CD4-positive, CD25-positive, alpha-beta regulatory T cell (primary cell): ENCODE measurements around the gene XBP1. TPM values are rescaled to one million over a fixed set of nuclear protein-coding genes. Genes with fewer than 3 reads are reported as not detected.

ENCODE experiments used
- ATAC-seq, 2 donors: fragments of 150-1000 bp; cut with Tn5 transposase; one replicate each; pipeline ENCODE4 v1.10.0; 2021; ENCODE audit warnings: low read depth in 2 of 2, moderate number of reproducible peaks in 2 of 2, moderate library complexity in 1 of 2
- DNase-seq, 3 donors: peaks; one replicate each; pipeline versions ENCODE4 v3.0.0 to v3.0.0-alpha.2; 2012 to 2022; ENCODE audit warnings: mixed read lengths in 1 of 3
- H3K27ac ChIP-seq: one replicate; pipeline ENCODE4 v1.7.0; 2013; ENCODE audit warnings: mild to moderate bottlenecking, low read length; ENCODE audit not compliant: insufficient read depth, poor library complexity, severe bottlenecking
- H3K27me3 ChIP-seq: one replicate; pipeline ENCODE4 v1.7.0; 2013; ENCODE audit warnings: low read length; ENCODE audit not compliant: control insufficient read depth, insufficient read depth
- H3K36me3 ChIP-seq: one replicate; pipeline ENCODE4 v1.7.0; 2013; ENCODE audit warnings: mild to moderate bottlenecking, low read length, moderate library complexity; ENCODE audit not compliant: control insufficient read depth, insufficient read depth
- H3K4me1 ChIP-seq: 2 replicates; pipeline ENCODE4 v1.7.0; 2013; ENCODE audit warnings: mild to moderate bottlenecking, low read length; ENCODE audit not compliant: insufficient read depth, control insufficient read depth, poor library complexity, severe bottlenecking
- H3K4me3 ChIP-seq: one replicate; pipeline ENCODE4 v1.7.0; 2013; ENCODE audit warnings: low read depth, mild to moderate bottlenecking, low read length, moderate library complexity
- H3K9me3 ChIP-seq, 2 experiments: 1 replicate in 1 of 2; 2 replicates in 1 of 2; pipeline ENCODE4 v1.7.0; 2013; ENCODE audit warnings: low read length in 2 of 2, mild to moderate bottlenecking in 1 of 2, moderate library complexity in 1 of 2; ENCODE audit not compliant: control insufficient read depth in 2 of 2
- H3K27ac Mint-ChIP-seq, 3 donors: one replicate each; pipeline ENCODE4 v1.8.0; 2020 to 2022; ENCODE audit warnings: mild to moderate bottlenecking in 3 of 3, mixed read lengths in 3 of 3, moderate library complexity in 2 of 3
- H3K27me3 Mint-ChIP-seq: one replicate; pipeline ENCODE4 v1.8.0; 2022; ENCODE audit warnings: mild to moderate bottlenecking, mixed read lengths
- H3K36me3 Mint-ChIP-seq: one replicate; pipeline ENCODE4 v1.8.0; 2020; ENCODE audit warnings: mixed read lengths
- H3K4me1 Mint-ChIP-seq, 4 donors: one replicate each; pipeline ENCODE4 v1.8.0; 2020 to 2022; ENCODE audit warnings: mixed read lengths in 4 of 4, mild to moderate bottlenecking in 1 of 4
- H3K4me3 Mint-ChIP-seq, 4 donors: one replicate each; pipeline ENCODE4 v1.8.0; 2020 to 2022; ENCODE audit warnings: mild to moderate bottlenecking in 4 of 4, mixed read lengths in 4 of 4, moderate library complexity in 3 of 4
- H3K9me3 Mint-ChIP-seq, 7 donors: one replicate each; pipeline ENCODE4 v1.8.0; 2020 to 2022; ENCODE audit warnings: mixed read lengths in 7 of 7, mild to moderate bottlenecking in 3 of 7, moderate library complexity in 2 of 7
- polyA plus RNA-seq, 4 donors: library from polyadenylated mRNA; unstranded; fragments of 300-500 nt; fragmentation: Illumina TruSeq; gene quantifications; one replicate each; pipeline ENCODE4 v1.2.3, GENCODE V29; 2021
- total RNA-seq: library from RNA; stranded (reverse); gene quantifications from one replicate; pipeline ENCODE4 v1.2.3, GENCODE V29; 2022

The XBP1 gene
- total and polyA plus RNA-seq, 5 donors from 2014 or later, result 127 to 218 (median 145) TPM

- Histone ChIP-seq H3K9me3 (no peaks in the 10 kb centered on the region), H3K4me3 (no peak overlapping the region), H3K36me3 (peaks cover 38% of the 10 kb centered on the region), H3K27ac (no peak overlapping the region), H3K4me1 (peaks cover 34% of the 10 kb centered on the region), H3K27me3 (no peaks in the 10 kb centered on the region)
- ATAC-seq (no peak), DNase-seq (no peak)
- Mint-ChIP-seq H3K27ac (no peak overlapping the region), H3K4me3 (peak overlapping the region in 2 of 4 donors; percentile 17 to 63), H3K4me1 (peaks cover 32 to 78% (median 55%) of the 10 kb centered on the region in 4 donors), H3K36me3 (peaks cover 28% of the 10 kb centered on the region), H3K27me3 (no peaks in the 10 kb centered on the region), H3K9me3 (no peaks in the 10 kb centered on the region)
Observed at GRCh38 chr22:28793976-28794584, 6.3 kb downstream of the XBP1 start.

GRCh38 chr22:28792491-28793383 lies 7.6 kb downstream of the XBP1 start:
- peak overlapping the region in 2 of 3 donors; percentile 72 to 80 for H3K27ac Mint-ChIP-seq
- H3K4me1 ChIP-seq, result peaks cover 21% of the 10 kb centered on the region
- H3K27me3 ChIP-seq, result no peaks in the 10 kb centered on the region
- peak overlapping the region in 2 of 4 donors; percentile 11 to 31 for H3K4me3 Mint-ChIP-seq
- H3K27me3 Mint-ChIP-seq, result no peaks in the 10 kb centered on the region
- peaks cover 27% of the 10 kb centered on the region for H3K36me3 Mint-ChIP-seq
- peaks cover 28 to 64% (median 48%) of the 10 kb centered on the region in 4 donors for H3K4me1 Mint-ChIP-seq
- DNase-seq (no peak), ATAC-seq (peak in 1 of 2 donors; percentile 33)
- H3K4me3 ChIP-seq, result peak overlapping the region; percentile 34
- no peaks in the 10 kb centered on the region for H3K9me3 ChIP-seq
- H3K9me3 Mint-ChIP-seq, result no peaks in the 10 kb centered on the region
- H3K36me3 ChIP-seq, result peaks cover 49% of the 10 kb centered on the region
- H3K27ac ChIP-seq, result peak overlapping the region; percentile 28

- Mint-ChIP-seq H3K9me3 (no peaks in the 10 kb centered on the region), H3K27ac (peak overlapping the region; percentile 48 to 80 (median 72)), H3K27me3 (no peaks in the 10 kb centered on the region), H3K4me3 (peak overlapping the region in 2 of 4 donors; percentile 4 to 31), H3K4me1 (peaks cover 27 to 57% (median 44%) of the 10 kb centered on the region in 4 donors), H3K36me3 (peaks cover 25% of the 10 kb centered on the region)
- H3K9me3 ChIP-seq, result no peaks in the 10 kb centered on the region
- DNase-seq (peak in 2 of 3 donors; percentile 17 to 37), ATAC-seq (peak; percentile 22 to 52)
- peak overlapping the region; percentile 34 for H3K4me3 ChIP-seq
- H3K27ac ChIP-seq, result peak overlapping the region; percentile 28
- H3K4me1 ChIP-seq, result peaks cover 17% of the 10 kb centered on the region
- H3K36me3 ChIP-seq, result peaks cover 55% of the 10 kb centered on the region
- no peaks in the 10 kb centered on the region for H3K27me3 ChIP-seq
Observed at GRCh38 chr22:28791841-28792490, 8.4 kb downstream of the XBP1 start.

- Histone ChIP-seq H3K27ac (no peak overlapping the region), H3K27me3 (no peaks in the 10 kb centered on the region), H3K4me3 (no peak overlapping the region), H3K4me1 (peaks cover 13% of the 10 kb centered on the region), H3K36me3 (peaks cover 55% of the 10 kb centered on the region), H3K9me3 (no peaks in the 10 kb centered on the region)
- H3K4me1 Mint-ChIP-seq, result peaks cover 24 to 48% (median 38%) of the 10 kb centered on the region in 4 donors
- peak overlapping the region in 1 of 4 donors; percentile 42 for H3K4me3 Mint-ChIP-seq
- DNase-seq (no peak), ATAC-seq (no peak)
- peaks cover 22% of the 10 kb centered on the region for H3K36me3 Mint-ChIP-seq
- H3K27ac Mint-ChIP-seq, result no peak overlapping the region
- H3K9me3 Mint-ChIP-seq, result no peaks in the 10 kb centered on the region
- H3K27me3 Mint-ChIP-seq, result no peaks in the 10 kb centered on the region
Observed at GRCh38 chr22:28791124-28791523, 9.2 kb downstream of the XBP1 start.

- Histone ChIP-seq H3K9me3 (no peaks in the 10 kb centered on the region), H3K4me1 (peaks cover 13% of the 10 kb centered on the region), H3K36me3 (peaks cover 58% of the 10 kb centered on the region), H3K27ac (no peak overlapping the region), H3K4me3 (no peak overlapping the region), H3K27me3 (no peaks in the 10 kb centered on the region)
- peaks cover 25% of the 10 kb centered on the region for H3K36me3 Mint-ChIP-seq
- H3K4me3 Mint-ChIP-seq, result no peak overlapping the region
- ATAC-seq, result no peak
- H3K4me1 Mint-ChIP-seq, result peaks cover 16 to 38% (median 25%) of the 10 kb centered on the region in 4 donors
- H3K27me3 Mint-ChIP-seq, result no peaks in the 10 kb centered on the region
- no peak overlapping the region for H3K27ac Mint-ChIP-seq
- H3K9me3 Mint-ChIP-seq, result no peaks in the 10 kb centered on the region
- DNase-seq, result no peak
Observed at GRCh38 chr22:28788601-28789000, 11.8 kb downstream of the XBP1 start.

GRCh38 chr22:28783786-28784671 lies 16.3 kb downstream of the XBP1 start:
- Histone ChIP-seq H3K27me3 (no peaks in the 10 kb centered on the region), H3K9me3 (no peaks in the 10 kb centered on the region), H3K4me3 (no peak overlapping the region), H3K27ac (no peak overlapping the region), H3K36me3 (peaks cover 87% of the 10 kb centered on the region), H3K4me1 (peaks cover 4% of the 10 kb centered on the region)
- ATAC-seq (no peak), DNase-seq (no peak)
- Mint-ChIP-seq H3K27ac (peak overlapping the region in 1 of 3 donors; percentile 29), H3K4me1 (peaks cover 15 to 31% (median 17%) of the 10 kb centered on the region in 4 donors), H3K36me3 (peaks cover 33% of the 10 kb centered on the region), H3K9me3 (peaks cover 0 to 1% (median 0%) of the 10 kb centered on the region in 7 donors), H3K27me3 (no peaks in the 10 kb centered on the region), H3K4me3 (no peak overlapping the region)

- no peak for DNase-seq
- Histone ChIP-seq H3K4me1 (peaks cover 10% of the 10 kb centered on the region), H3K36me3 (peaks cover 65% of the 10 kb centered on the region), H3K27ac (no peak overlapping the region), H3K27me3 (no peaks in the 10 kb centered on the region), H3K9me3 (no peaks in the 10 kb centered on the region), H3K4me3 (no peak overlapping the region)
- Mint-ChIP-seq H3K4me3 (peak overlapping the region in 1 of 4 donors; percentile 7), H3K36me3 (peaks cover 24% of the 10 kb centered on the region), H3K27me3 (no peaks in the 10 kb centered on the region), H3K27ac (peak overlapping the region in 2 of 3 donors; percentile 36 to 54), H3K9me3 (peaks cover 0 to 1% (median 0%) of the 10 kb centered on the region in 7 donors), H3K4me1 (peaks cover 11 to 50% (median 28%) of the 10 kb centered on the region in 4 donors)
- no peak for ATAC-seq
Observed at GRCh38 chr22:28780296-28780695, 20.1 kb downstream of the XBP1 start.
